ENCODE data around the gene TTC8.

The TTC8 gene

GRCh38 chr14:88804035-88804434 is 20.4 kb upstream of the TTC8 start:
- Histone ChIP-seq H3K4me1 (ENCODE audit: control insufficient read depth, insufficient read depth, low read length) (no peaks in the 10 kb centered on the region), H3K4me3 (ENCODE audit: low read depth, low read length) (no peak overlapping the region), H3K36me3 (ENCODE audit: control insufficient read depth in 2 of 2, insufficient read depth in 1 of 2, low read length in 2 of 2) (no peaks in the 10 kb centered on the region), H3K9me3 (ENCODE audit: control insufficient read depth, insufficient read depth, low read depth, low read length) (no peaks in the 10 kb centered on the region), H3K27ac (ENCODE audit: extremely low read depth, low read depth, low read length) (no peak overlapping the region)
- CTCF ChIA-PET = interaction anchor here (0.5 kb wide), 1 partner anchor 10 kb away, joined by 3 read pairs; no protein-coding TSS in a partner anchor
- TF ChIP-seq BCL11A (tag by site-specific recombination; IDR thresholded peaks at IDR 0.05; ENCODE audit: low read depth) (no peak), ZNF223 (tag by site-specific recombination; IDR thresholded peaks at IDR 0.05) (no peak), ZNF341 (tag by site-specific recombination; IDR thresholded peaks at IDR 0.05; ENCODE audit: low read depth) (no peak), ZNF664 (tag by site-specific recombination; IDR thresholded peaks at IDR 0.05) (no peak), ZNF585B (tag by site-specific recombination; IDR thresholded peaks at IDR 0.05) (no peak), ZFP41 (tag by site-specific recombination; IDR thresholded peaks at IDR 0.05; ENCODE audit: borderline replicate concordance) (no peak), OSR2 (tag by site-specific recombination; IDR thresholded peaks at IDR 0.05) (no peak), ZNF776 (tag by site-specific recombination; IDR thresholded peaks at IDR 0.05; ENCODE audit: borderline replicate concordance) (no peak), ZNF211 (tag by site-specific recombination; IDR thresholded peaks at IDR 0.05; ENCODE audit: low read depth) (no peak), ZNF513 (tag by site-specific recombination; IDR thresholded peaks at IDR 0.05) (no peak), ZBTB21 (tag by site-specific recombination; IDR thresholded peaks at IDR 0.05) (no peak), ZNF24 (tag by site-specific recombination; IDR thresholded peaks at IDR 0.05) (no peak), ZNF433 (tag by site-specific recombination; IDR thresholded peaks at IDR 0.05; ENCODE audit: low read depth) (no peak)
- POLR2A ChIA-PET = no interaction called here

GRCh38 chr14:88804477-88804876 is 20.0 kb upstream of the TTC8 start:
- CTCF ChIA-PET = interaction anchor here (0.5 kb wide), 1 partner anchor 11 kb away, joined by 3 read pairs; no protein-coding TSS in a partner anchor
- no peak for TF ChIP-seq PATZ1 (tag by site-specific recombination; IDR thresholded peaks at IDR 0.05)
- TF ChIP-seq ZNF202 (tag by site-specific recombination; IDR thresholded peaks at IDR 0.05; ENCODE audit: borderline replicate concordance) = no peak
- TF ChIP-seq ZNF658 (tag by site-specific recombination; IDR thresholded peaks at IDR 0.05) = no peak
- no peak for TF ChIP-seq ZBTB26 (tag by site-specific recombination; optimal IDR thresholded peaks at IDR 0.05)
- Histone ChIP-seq H3K4me3 (ENCODE audit: low read depth, low read length) (no peak overlapping the region), H3K36me3 (ENCODE audit: control insufficient read depth in 2 of 2, insufficient read depth in 1 of 2, low read length in 2 of 2) (no peaks in the 10 kb centered on the region), H3K4me1 (ENCODE audit: control insufficient read depth, insufficient read depth, low read length) (no peaks in the 10 kb centered on the region), H3K27ac (ENCODE audit: extremely low read depth, low read depth, low read length) (no peak overlapping the region), H3K9me3 (ENCODE audit: control insufficient read depth, insufficient read depth, low read depth, low read length) (no peaks in the 10 kb centered on the region)
- POLR2A ChIA-PET = no interaction called here

- TF ChIP-seq ZNF707 (tag by site-specific recombination; IDR thresholded peaks at IDR 0.05) (no peak), ZNF416 (tag by site-specific recombination; IDR thresholded peaks at IDR 0.05) (peak; percentile 60; the same call in 1 of the 2 replicates)
- ChIA-PET POLR2A (no interaction called here), CTCF (no interaction called here)
- Histone ChIP-seq H3K4me3 (ENCODE audit: low read depth, low read length) (no peak overlapping the region), H3K36me3 (ENCODE audit: control insufficient read depth in 2 of 2, insufficient read depth in 1 of 2, low read length in 2 of 2) (no peaks in the 10 kb centered on the region), H3K4me1 (ENCODE audit: control insufficient read depth, insufficient read depth, low read length) (0 out of 2 replicates have a peak, but pooled peaks cover 2% of the 10 kb centered on the region), H3K27ac (ENCODE audit: extremely low read depth, low read depth, low read length) (no peak overlapping the region), H3K9me3 (ENCODE audit: control insufficient read depth, insufficient read depth, low read depth, low read length) (no peaks in the 10 kb centered on the region)
Measured at GRCh38 chr14:88808359-88808758, 16.1 kb upstream of the TTC8 start.

Measured in HEK293 (cell line).